ENCODE results near the gene JCHAIN.

Gene JCHAIN

DNA sequence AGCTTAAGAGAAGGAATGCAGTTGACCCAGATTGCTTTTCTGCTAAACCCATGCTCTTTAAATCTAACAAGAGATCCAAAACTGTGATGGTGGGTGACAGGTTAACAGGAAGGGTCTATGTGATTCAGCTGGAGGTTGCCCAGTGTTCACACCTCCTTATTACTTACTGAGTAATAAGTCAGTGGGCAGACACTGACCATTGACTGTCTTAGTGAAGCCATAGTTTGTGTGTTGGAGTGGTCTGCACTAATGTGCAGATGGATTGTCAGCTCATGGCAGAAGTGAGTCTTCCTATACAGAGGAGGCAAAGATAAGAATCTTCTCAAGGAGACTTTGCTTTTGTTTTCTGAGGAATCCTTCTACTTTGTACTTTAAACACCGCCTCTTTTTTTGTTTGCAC lies 40.2 kb upstream of the JCHAIN start:
- Histone ChIP-seq H4K8ac (ENCODE audit: low read depth, low read length) (no peak overlapping the region), H3K9me3 (replicated peaks in 1 of 2; ENCODE audit: control insufficient read depth in 2 of 2, insufficient read depth in 1 of 2, low read depth in 1 of 2, low read length in 2 of 2) (no peaks in the 10 kb centered on the region), H3K4me2 (ENCODE audit: insufficient read depth, low read length, poor library complexity, severe bottlenecking) (no peak overlapping the region), H3K23ac (ENCODE audit: low read depth, low read length, poor library complexity) (no peak overlapping the region), H3K27me3 (ENCODE audit: control insufficient read depth in 3 of 3, insufficient read depth in 3 of 3, low read depth in 1 of 3, low read length in 3 of 3) (no peaks in the 10 kb centered on the region), H2AK5ac (ENCODE audit: low read depth, low read length) (no peak overlapping the region), H3K18ac (ENCODE audit: low read length) (no peak overlapping the region), H3K4me3 (ENCODE audit: low read length in 2 of 2) (peak overlapping the region in 1 of 2 donors; percentile 90), H3K79me1 (ENCODE audit: low read depth, low read length) (no peaks in the 10 kb centered on the region), H2BK5ac (ENCODE audit: low read length) (no peak overlapping the region), H3K4me1 (ENCODE audit: control insufficient read depth in 2 of 2, insufficient read depth in 1 of 2, low read depth in 1 of 2, low read length in 2 of 2) (peaks cover 9 to 18% of the 10 kb centered on the region in 2 donors), H4K91ac (ENCODE audit: low read depth, low read length, poor library complexity) (no peak overlapping the region), H2BK12ac (ENCODE audit: low read length) (no peak overlapping the region), H2AFZ (ENCODE audit: low read length) (no peak overlapping the region), H2BK120ac (ENCODE audit: low read depth, low read length) (no peak overlapping the region), H3K14ac (ENCODE audit: low read length) (no peak overlapping the region), H3K27ac (replicated peaks; ENCODE audit: low read length) (no peak overlapping the region), H3K4ac (ENCODE audit: low read length) (no peak overlapping the region), H3K36me3 (replicated peaks in 1 of 2; ENCODE audit: control insufficient read depth in 2 of 2, insufficient read depth in 2 of 2, low read length in 2 of 2) (peaks cover 0 to 2% of the 10 kb centered on the region in 2 donors), H2BK15ac (ENCODE audit: low read length) (no peak overlapping the region), H3K9ac (ENCODE audit: low read depth, low read length, poor library complexity) (no peak overlapping the region)
- WGBS, 2 donors (ENCODE audit: extremely low coverage in 2 of 2, insufficient read length in 2 of 2, insufficient replicate concordance in 1 of 2): no CpG with 5 or more reads among the region's 1 CpG
- DNase-seq (ENCODE audit: low spot score): no peak

DNA sequence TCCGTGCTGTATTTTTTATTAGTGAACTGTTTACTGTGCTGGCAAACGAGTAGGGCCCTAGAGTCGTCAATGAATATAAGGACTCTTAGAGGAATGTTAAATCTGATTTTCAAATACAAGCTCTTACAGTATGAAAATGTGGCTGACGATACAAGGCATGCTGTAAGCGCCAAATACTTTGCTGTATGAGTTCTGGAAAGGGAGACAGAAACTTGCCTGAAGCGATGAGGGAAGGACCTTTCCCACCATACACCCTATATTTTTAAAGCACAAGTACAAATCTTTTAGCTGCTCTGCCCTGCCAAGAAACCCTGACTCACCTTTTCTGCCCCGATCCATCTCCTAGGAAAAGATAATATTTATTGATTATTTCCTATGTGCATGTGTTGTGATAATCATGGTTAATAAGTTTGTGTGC lies 39.7 kb upstream of the JCHAIN start:
- Histone ChIP-seq H3K79me1 (ENCODE audit: low read depth, low read length) (no peaks in the 10 kb centered on the region), H3K4me3 (ENCODE audit: low read length in 2 of 2) (peak overlapping the region; percentile 90 to 96), H3K18ac (ENCODE audit: low read length) (no peak overlapping the region), H2BK120ac (ENCODE audit: low read depth, low read length) (no peak overlapping the region), H3K4me2 (ENCODE audit: insufficient read depth, low read length, poor library complexity, severe bottlenecking) (peak overlapping the region; percentile 66), H4K91ac (ENCODE audit: low read depth, low read length, poor library complexity) (no peak overlapping the region), H2BK12ac (ENCODE audit: low read length) (no peak overlapping the region), H3K23ac (ENCODE audit: low read depth, low read length, poor library complexity) (no peak overlapping the region), H3K9ac (ENCODE audit: low read depth, low read length, poor library complexity) (no peak overlapping the region), H3K27ac (replicated peaks; ENCODE audit: low read length) (no peak overlapping the region), H3K4ac (ENCODE audit: low read length) (no peak overlapping the region), H3K27me3 (ENCODE audit: control insufficient read depth in 3 of 3, insufficient read depth in 3 of 3, low read depth in 1 of 3, low read length in 3 of 3) (no peaks in the 10 kb centered on the region), H3K36me3 (replicated peaks in 1 of 2; ENCODE audit: control insufficient read depth in 2 of 2, insufficient read depth in 2 of 2, low read length in 2 of 2) (peaks cover 0 to 2% of the 10 kb centered on the region in 2 donors), H2AK5ac (ENCODE audit: low read depth, low read length) (no peak overlapping the region), H2BK15ac (ENCODE audit: low read length) (no peak overlapping the region), H4K8ac (ENCODE audit: low read depth, low read length) (no peak overlapping the region), H3K9me3 (replicated peaks in 1 of 2; ENCODE audit: control insufficient read depth in 2 of 2, insufficient read depth in 1 of 2, low read depth in 1 of 2, low read length in 2 of 2) (no peaks in the 10 kb centered on the region), H2AFZ (ENCODE audit: low read length) (peak overlapping the region; percentile 95), H2BK5ac (ENCODE audit: low read length) (no peak overlapping the region), H3K14ac (ENCODE audit: low read length) (no peak overlapping the region), H3K4me1 (ENCODE audit: control insufficient read depth in 2 of 2, insufficient read depth in 1 of 2, low read depth in 1 of 2, low read length in 2 of 2) (peaks cover 9 to 16% of the 10 kb centered on the region in 2 donors)
- WGBS, 2 donors (ENCODE audit: extremely low coverage in 2 of 2, insufficient read length in 2 of 2, insufficient replicate concordance in 1 of 2): no CpG with 5 or more reads among the region's 7 CpGs
- DNase-seq (ENCODE audit: low spot score): no peak

DNA sequence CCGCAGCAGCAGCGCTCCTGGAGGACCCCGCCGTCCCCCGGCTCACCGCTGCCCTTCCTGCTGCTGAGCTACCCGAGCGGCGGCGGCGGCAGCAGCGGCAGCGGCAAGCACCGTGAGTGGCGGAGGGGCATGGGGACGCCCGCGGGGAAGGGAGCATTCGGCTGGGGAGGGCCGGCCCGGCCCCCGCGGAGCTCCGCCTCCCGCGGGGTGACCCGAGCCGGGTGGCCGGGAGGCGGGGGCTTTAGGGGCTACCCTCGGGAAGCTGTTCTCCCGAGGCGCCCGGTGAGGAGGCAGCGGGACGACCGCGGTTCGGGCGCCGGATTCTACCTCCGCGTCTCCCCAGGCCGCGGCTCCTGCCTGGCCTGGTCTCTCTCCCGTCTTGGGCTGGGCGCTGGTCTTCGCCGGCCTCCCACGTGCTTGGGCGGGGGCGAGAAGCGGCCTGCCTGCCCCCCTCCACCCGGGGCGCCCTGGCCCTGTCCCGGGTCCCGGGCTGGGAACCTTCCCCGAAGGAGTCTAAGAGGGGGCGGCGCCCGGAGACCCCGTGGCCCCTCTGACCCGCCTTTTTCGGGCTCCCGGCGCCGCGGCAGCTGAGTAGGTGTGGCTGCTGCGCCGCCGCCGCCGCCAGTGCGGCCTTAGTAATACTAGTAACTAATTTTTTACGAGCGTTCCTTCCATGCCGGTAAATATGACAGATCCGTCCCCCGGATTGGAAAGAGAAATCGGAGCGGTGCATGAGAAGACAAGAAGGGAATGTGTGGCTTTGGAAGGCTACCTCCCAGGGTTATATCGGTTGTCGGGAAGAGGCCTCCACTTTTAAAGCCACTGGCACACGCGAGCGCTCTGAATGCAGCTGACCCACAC lies 39.1 kb upstream of the JCHAIN start:
- Histone ChIP-seq H2AFZ (ENCODE audit: low read length) (peak overlapping the region; percentile 95), H3K27ac (replicated peaks; ENCODE audit: low read length) (peak overlapping the region; percentile 67), H4K91ac (ENCODE audit: low read depth, low read length, poor library complexity) (peak overlapping the region; percentile 79), H3K23ac (ENCODE audit: low read depth, low read length, poor library complexity) (peak overlapping the region; percentile 98), H3K14ac (ENCODE audit: low read length) (no peak overlapping the region), H3K27me3 (ENCODE audit: control insufficient read depth in 3 of 3, insufficient read depth in 3 of 3, low read depth in 1 of 3, low read length in 3 of 3) (no peaks in the 10 kb centered on the region), H3K79me1 (ENCODE audit: low read depth, low read length) (no peaks in the 10 kb centered on the region), H3K9ac (ENCODE audit: low read depth, low read length, poor library complexity) (peak overlapping the region; percentile 93), H2BK12ac (ENCODE audit: low read length) (no peak overlapping the region), H3K4ac (ENCODE audit: low read length) (no peak overlapping the region), H3K4me2 (ENCODE audit: insufficient read depth, low read length, poor library complexity, severe bottlenecking) (peak overlapping the region; percentile 66), H2AK5ac (ENCODE audit: low read depth, low read length) (peak overlapping the region; percentile 70), H3K36me3 (replicated peaks in 1 of 2; ENCODE audit: control insufficient read depth in 2 of 2, insufficient read depth in 2 of 2, low read length in 2 of 2) (peaks cover 0 to 2% of the 10 kb centered on the region in 2 donors), H2BK5ac (ENCODE audit: low read length) (peak overlapping the region; percentile 93), H3K9me3 (replicated peaks in 1 of 2; ENCODE audit: control insufficient read depth in 2 of 2, insufficient read depth in 1 of 2, low read depth in 1 of 2, low read length in 2 of 2) (no peaks in the 10 kb centered on the region), H2BK120ac (ENCODE audit: low read depth, low read length) (peak overlapping the region; percentile 31), H3K4me1 (ENCODE audit: control insufficient read depth in 2 of 2, insufficient read depth in 1 of 2, low read depth in 1 of 2, low read length in 2 of 2) (peaks cover 9 to 16% of the 10 kb centered on the region in 2 donors), H4K8ac (ENCODE audit: low read depth, low read length) (no peak overlapping the region), H3K18ac (ENCODE audit: low read length) (peak overlapping the region; percentile 99), H2BK15ac (ENCODE audit: low read length) (peak overlapping the region; percentile 94), H3K4me3 (ENCODE audit: low read length in 2 of 2) (peak overlapping the region; percentile 90 to 96)
- peak; percentile 72 for DNase-seq (ENCODE audit: low spot score)
- WGBS, 2 donors (ENCODE audit: extremely low coverage in 2 of 2, insufficient read length in 2 of 2, insufficient replicate concordance in 1 of 2): no CpG with 5 or more reads among the region's 86 CpGs

DNA sequence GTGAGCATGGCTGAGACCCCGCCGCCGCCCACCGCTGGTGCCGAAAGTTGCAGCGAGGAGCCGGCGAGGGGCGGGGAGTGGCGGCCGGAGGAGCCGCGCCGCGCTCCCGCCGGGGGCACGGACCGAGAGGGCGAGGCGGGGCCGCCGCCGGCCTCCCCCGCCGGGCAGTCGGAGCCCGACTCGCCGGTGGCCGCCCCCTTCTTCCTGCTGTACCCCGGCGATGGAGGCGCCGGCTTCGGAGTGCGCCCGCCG lies 38.5 kb upstream of the JCHAIN start:
- H3K14ac ChIP-seq (ENCODE audit: low read length): no peak overlapping the region
- peak overlapping the region; percentile 93 for H3K9ac ChIP-seq (ENCODE audit: low read depth, low read length, poor library complexity)
- peak overlapping the region; percentile 94 for H2BK15ac ChIP-seq (ENCODE audit: low read length)
- no peak overlapping the region for H4K8ac ChIP-seq (ENCODE audit: low read depth, low read length)
- no peak for DNase-seq (ENCODE audit: low spot score)
- peak overlapping the region; percentile 79 for H4K91ac ChIP-seq (ENCODE audit: low read depth, low read length, poor library complexity)
- whole genome bisulfite sequencing, 2 donors (ENCODE audit: extremely low coverage in 2 of 2, insufficient read length in 2 of 2, insufficient replicate concordance in 1 of 2): no CpG with 5 or more reads among the region's 39 CpGs
- H3K23ac ChIP-seq (ENCODE audit: low read depth, low read length, poor library complexity): peak overlapping the region; percentile 98
- H3K4me1 ChIP-seq (ENCODE audit: control insufficient read depth in 2 of 2, insufficient read depth in 1 of 2, low read depth in 1 of 2, low read length in 2 of 2): peaks cover 7 to 14% of the 10 kb centered on the region in 2 donors
- H3K18ac ChIP-seq (ENCODE audit: low read length): peak overlapping the region; percentile 99
- no peaks in the 10 kb centered on the region for H3K9me3 ChIP-seq (replicated peaks in 1 of 2; ENCODE audit: control insufficient read depth in 2 of 2, insufficient read depth in 1 of 2, low read depth in 1 of 2, low read length in 2 of 2)
- no peak overlapping the region for H3K4ac ChIP-seq (ENCODE audit: low read length)
- peak overlapping the region; percentile 58 for H2BK12ac ChIP-seq (ENCODE audit: low read length)
- peak overlapping the region; percentile 90 to 96 for H3K4me3 ChIP-seq (ENCODE audit: low read length in 2 of 2)
- peak overlapping the region; percentile 70 for H2AK5ac ChIP-seq (ENCODE audit: low read depth, low read length)
- H3K36me3 ChIP-seq (replicated peaks in 1 of 2; ENCODE audit: control insufficient read depth in 2 of 2, insufficient read depth in 2 of 2, low read length in 2 of 2): peaks cover 0 to 2% of the 10 kb centered on the region in 2 donors
- peak overlapping the region; percentile 31 for H2BK120ac ChIP-seq (ENCODE audit: low read depth, low read length)
- H3K27ac ChIP-seq (replicated peaks; ENCODE audit: low read length): peak overlapping the region; percentile 67
- H3K4me2 ChIP-seq (ENCODE audit: insufficient read depth, low read length, poor library complexity, severe bottlenecking): peak overlapping the region; percentile 66
- peak overlapping the region; percentile 93 for H2BK5ac ChIP-seq (ENCODE audit: low read length)
- H3K27me3 ChIP-seq (ENCODE audit: control insufficient read depth in 3 of 3, insufficient read depth in 3 of 3, low read depth in 1 of 3, low read length in 3 of 3): no peaks in the 10 kb centered on the region
- no peaks in the 10 kb centered on the region for H3K79me1 ChIP-seq (ENCODE audit: low read depth, low read length)
- H2AFZ ChIP-seq (ENCODE audit: low read length): peak overlapping the region; percentile 95

Measured in neuronal stem cell (in vitro differentiated cells).